Astrocyte (in vitro differentiated cells and primary cell): ENCODE measurements around the gene CNIH1. TPM values are rescaled to one million over a fixed set of nuclear protein-coding genes. Genes with fewer than 3 reads are reported as not detected.
"Not testable (repeated sequence)": the region's sequence is repeated elsewhere in the genome, so short reads cannot be mapped to it uniquely, and the experiment has no call there.

ENCODE experiments used
- DNase-seq: peaks from one replicate; pipeline ENCODE4 v3.0.0-alpha.2; 2010; ENCODE audit warnings: low read depth
- FAIRE-seq: peaks from 2 replicates; lab custom pipeline; 2011; peaks lifted over from hg19 to GRCh38; lab: Jason Lieb, UNC
- H2AFZ ChIP-seq: 2 replicates; pipeline ENCODE4 v1.6.0; 2012; ENCODE audit warnings: low read depth, low read length, inconsistent platforms
- H3K27ac ChIP-seq: 2 replicates; pipeline ENCODE4 v1.5.1; 2011; ENCODE audit warnings: low read depth, low read length, inconsistent platforms
- H3K27me3 ChIP-seq: 2 replicates; pipeline ENCODE4 v1.6.0; 2011; ENCODE audit warnings: low read length, inconsistent platforms; ENCODE audit not compliant: insufficient read depth
- H3K36me3 ChIP-seq: 2 replicates; pipeline ENCODE4 v1.5.1; 2011; ENCODE audit warnings: low read length, inconsistent platforms; ENCODE audit not compliant: insufficient read depth
- H3K4me1 ChIP-seq: 2 replicates; pipeline ENCODE4 v1.5.1; 2011; ENCODE audit warnings: low read length, inconsistent platforms; ENCODE audit not compliant: insufficient read depth
- H3K4me2 ChIP-seq: 2 replicates; pipeline ENCODE4 v1.6.0; 2012; ENCODE audit warnings: low read length, inconsistent platforms
- H3K4me3 ChIP-seq: 2 replicates; pipeline ENCODE4 v1.5.1; 2011; ENCODE audit warnings: low read depth, mild to moderate bottlenecking, low read length, inconsistent platforms; ENCODE audit not compliant: insufficient read depth
- H3K79me2 ChIP-seq: 2 replicates; pipeline ENCODE4 v1.6.0; 2012; ENCODE audit warnings: mild to moderate bottlenecking, low read length, inconsistent platforms; ENCODE audit not compliant: insufficient read depth
- H3K9ac ChIP-seq: 2 replicates; pipeline ENCODE4 v1.6.0; 2012; ENCODE audit warnings: mild to moderate bottlenecking, low read length, inconsistent platforms
- H3K9me3 ChIP-seq: 2 replicates; pipeline ENCODE4 v1.5.1; 2012; ENCODE audit warnings: low read depth, mild to moderate bottlenecking, low read length, inconsistent platforms; ENCODE audit not compliant: insufficient read depth
- H4K20me1 ChIP-seq: 2 replicates; pipeline ENCODE4 v1.6.0; 2012; ENCODE audit warnings: low read length, inconsistent platforms; ENCODE audit not compliant: insufficient read depth
- H3K27ac Mint-ChIP-seq: one replicate; pipeline ENCODE4 v1.8.0; 2021; ENCODE audit warnings: mild to moderate bottlenecking, mixed read lengths; ENCODE audit not compliant: unreplicated experiment
- H3K27me3 Mint-ChIP-seq: one replicate; pipeline ENCODE4 v1.8.0; 2021; ENCODE audit warnings: low read depth, mixed read lengths; ENCODE audit not compliant: unreplicated experiment
- H3K36me3 Mint-ChIP-seq: one replicate; pipeline ENCODE4 v1.8.0; 2021; ENCODE audit warnings: low read depth, mixed read lengths; ENCODE audit not compliant: unreplicated experiment
- H3K4me1 Mint-ChIP-seq: one replicate; pipeline ENCODE4 v1.8.0; 2021; ENCODE audit warnings: low read depth, mixed read lengths; ENCODE audit not compliant: unreplicated experiment
- H3K4me3 Mint-ChIP-seq: one replicate; pipeline ENCODE4 v1.8.0; 2021; ENCODE audit warnings: mild to moderate bottlenecking, moderate library complexity, mixed read lengths; ENCODE audit not compliant: unreplicated experiment
- H3K9me3 Mint-ChIP-seq: one replicate; pipeline ENCODE4 v1.8.0; 2021; ENCODE audit warnings: mild to moderate bottlenecking, mixed read lengths; ENCODE audit not compliant: unreplicated experiment
- CTCF ChIP-seq: IDR thresholded peaks from 2 replicates; pipeline ENCODE4 v1.5.1; 2011; ENCODE audit warnings: low read depth, mild to moderate bottlenecking, inconsistent platforms, low read length, moderate library complexity; ENCODE audit not compliant: insufficient read depth
- EZH2 ChIP-seq: IDR thresholded peaks from 2 replicates; pipeline ENCODE4 v1.6.1; 2012; ENCODE audit warnings: mild to moderate bottlenecking, low read length, inconsistent platforms; ENCODE audit not compliant: insufficient read depth
- total RNA-seq: library from RNA; stranded (reverse); gene quantifications from 2 replicates; pipeline ENCODE4 v1.2.1, GENCODE V29; 2021

CNIH1 gene
- total RNA-seq, 1 donor from 2014 or later = 148 TPM

- Histone ChIP-seq H4K20me1 (no peaks in the 10 kb centered on the region), H3K4me3 (no peak overlapping the region), H2AFZ (no peak overlapping the region), H3K27ac (no peak overlapping the region), H3K36me3 (no peaks in the 10 kb centered on the region), H3K4me1 (no peaks in the 10 kb centered on the region), H3K4me2 (no peak overlapping the region), H3K9ac (no peak overlapping the region), H3K9me3 (peaks cover 3% of the 10 kb centered on the region), H3K27me3 (no peaks in the 10 kb centered on the region), H3K79me2 (no peaks in the 10 kb centered on the region)
- Mint-ChIP-seq H3K9me3 (peaks cover 8% of the 10 kb centered on the region), H3K27me3 (no peaks in the 10 kb centered on the region), H3K4me3 (no peak overlapping the region), H3K27ac (no peak overlapping the region), H3K4me1 (no peaks in the 10 kb centered on the region), H3K36me3 (peaks cover 3% of the 10 kb centered on the region)
- FAIRE-seq = no peak
- DNase-seq = no peak
- TF ChIP-seq EZH2 (no peak), CTCF (no peak)
Measured at GRCh38 chr14:54457609-54457996, 16.4 kb upstream of the CNIH1 start.

- H3K9me3 Mint-ChIP-seq, H3K27me3 ChIP-seq, H3K36me3 ChIP-seq, DNase-seq, H3K4me2 ChIP-seq, H3K27me3 Mint-ChIP-seq, H2AFZ ChIP-seq, H3K4me3 ChIP-seq, H3K27ac ChIP-seq, H3K4me1 ChIP-seq, H3K9me3 ChIP-seq, H3K36me3 Mint-ChIP-seq, H3K4me3 Mint-ChIP-seq, H3K9ac ChIP-seq, H3K27ac Mint-ChIP-seq, H3K79me2 ChIP-seq, H3K4me1 Mint-ChIP-seq, FAIRE-seq, H4K20me1 ChIP-seq: not testable (repeated sequence)
Measured at GRCh38 chr14:54456820-54457608, 15.8 kb upstream of the CNIH1 start.

GRCh38 chr14:54455363-54455762 is 14.2 kb upstream of the CNIH1 start:
- Histone ChIP-seq H3K79me2 (no peaks in the 10 kb centered on the region), H4K20me1 (no peaks in the 10 kb centered on the region), H3K4me2 (no peak overlapping the region), H3K27me3 (no peaks in the 10 kb centered on the region), H3K4me1 (no peaks in the 10 kb centered on the region), H3K36me3 (no peaks in the 10 kb centered on the region), H3K4me3 (no peak overlapping the region), H3K9me3 (peaks cover 3% of the 10 kb centered on the region), H3K9ac (no peak overlapping the region), H2AFZ (no peak overlapping the region), H3K27ac (no peak overlapping the region)
- H3K36me3 Mint-ChIP-seq = peaks cover 3% of the 10 kb centered on the region
- TF ChIP-seq CTCF = no peak
- no peak for TF ChIP-seq EZH2
- H3K9me3 Mint-ChIP-seq = peaks cover 8% of the 10 kb centered on the region
- no peak overlapping the region for H3K27ac Mint-ChIP-seq
- H3K4me3 Mint-ChIP-seq = no peak overlapping the region
- H3K27me3 Mint-ChIP-seq = no peaks in the 10 kb centered on the region
- H3K4me1 Mint-ChIP-seq = peaks cover 4% of the 10 kb centered on the region
- no peak for FAIRE-seq
- no peak for DNase-seq

- not testable (repeated sequence) for H3K9me3 Mint-ChIP-seq, H3K4me2 ChIP-seq, H3K79me2 ChIP-seq, H3K4me1 Mint-ChIP-seq, H3K4me3 Mint-ChIP-seq, H4K20me1 ChIP-seq, H3K9ac ChIP-seq, H3K4me3 ChIP-seq, H3K36me3 Mint-ChIP-seq, H3K9me3 ChIP-seq, FAIRE-seq, H3K27me3 ChIP-seq, H3K27ac ChIP-seq, H3K27me3 Mint-ChIP-seq, H3K36me3 ChIP-seq, H3K27ac Mint-ChIP-seq, H2AFZ ChIP-seq, H3K4me1 ChIP-seq
- peak; percentile 20 for DNase-seq
Measured at GRCh38 chr14:54453990-54454389, 12.8 kb upstream of the CNIH1 start.
